GM21529 (cell line): Measurements from ENCODE around the gene MMP20.

Experiments used
- ATAC-seq: cut with Tn5 transposase; IDR thresholded peaks from one replicate; pipeline ENCODE4 v1.9.1; 2021; ENCODE audit not compliant: unreplicated experiment

MMP20 gene

GRCh38 chr11:102592634-102593581 is 32.2 kb downstream of the MMP20 start:
- no peak for ATAC-seq

DNA sequence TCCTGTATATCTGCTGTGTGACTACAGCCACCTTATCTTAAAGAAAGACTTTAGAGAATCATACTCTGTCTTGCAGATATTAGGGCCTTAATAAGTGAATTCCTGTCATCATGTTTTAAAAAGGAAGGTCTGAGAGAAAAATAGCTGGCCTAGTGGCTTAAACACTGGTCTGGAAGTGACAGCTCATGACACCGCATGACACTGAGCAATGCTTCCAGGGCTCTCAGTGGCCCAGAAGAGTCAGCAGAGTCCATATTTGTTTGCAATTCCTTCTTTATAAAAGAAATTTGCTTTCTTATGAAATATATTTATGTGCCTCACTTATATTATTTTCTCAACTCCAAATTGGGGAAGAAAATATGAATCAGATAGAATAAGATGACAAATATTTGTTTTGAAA is 33.0 kb downstream of the MMP20 start:
- ATAC-seq: no peak

GRCh38 chr11:102591160-102591718 is 33.9 kb downstream of the MMP20 start:
- peak; percentile 13 for ATAC-seq

DNA sequence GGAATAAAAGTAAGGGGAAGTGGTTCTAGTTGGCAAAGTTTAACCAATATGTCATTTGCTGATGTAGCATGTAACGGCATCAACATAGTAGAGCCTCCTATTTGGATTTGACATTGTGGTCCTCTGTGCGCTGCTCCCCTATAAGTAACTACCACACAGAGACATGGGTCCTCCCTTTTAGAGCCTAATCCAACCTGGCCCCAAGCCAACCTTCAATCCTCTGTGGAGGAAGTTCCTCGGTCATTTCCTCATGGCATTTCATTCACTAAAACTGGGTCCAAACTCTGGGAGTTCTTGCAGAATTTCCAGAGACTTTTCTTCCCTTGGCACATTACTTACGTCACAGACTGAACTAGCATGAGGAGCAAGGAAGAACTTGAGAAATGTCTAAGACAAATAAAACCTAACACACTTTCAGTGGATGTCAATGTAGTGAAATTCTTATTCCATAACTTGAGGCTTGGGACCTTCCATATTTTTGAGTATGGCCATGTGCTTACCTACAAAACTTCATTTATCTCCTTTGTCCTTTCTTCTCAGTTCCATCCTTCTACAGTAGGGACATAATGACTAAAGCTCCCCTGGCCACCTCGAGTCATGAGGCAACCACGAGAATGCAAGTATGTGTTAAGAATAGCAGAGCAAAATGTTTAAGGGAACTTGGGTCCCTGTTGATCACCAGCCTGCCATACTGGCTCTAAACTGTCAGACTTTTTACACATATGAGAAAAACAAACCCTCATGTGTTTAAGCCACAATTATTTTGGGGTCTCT is 34.7 kb downstream of the MMP20 start:
- peak; percentile 33 for ATAC-seq

GRCh38 chr11:102589047-102589459 is 36.1 kb downstream of the MMP20 start:
- peak; percentile 75 for ATAC-seq

DNA sequence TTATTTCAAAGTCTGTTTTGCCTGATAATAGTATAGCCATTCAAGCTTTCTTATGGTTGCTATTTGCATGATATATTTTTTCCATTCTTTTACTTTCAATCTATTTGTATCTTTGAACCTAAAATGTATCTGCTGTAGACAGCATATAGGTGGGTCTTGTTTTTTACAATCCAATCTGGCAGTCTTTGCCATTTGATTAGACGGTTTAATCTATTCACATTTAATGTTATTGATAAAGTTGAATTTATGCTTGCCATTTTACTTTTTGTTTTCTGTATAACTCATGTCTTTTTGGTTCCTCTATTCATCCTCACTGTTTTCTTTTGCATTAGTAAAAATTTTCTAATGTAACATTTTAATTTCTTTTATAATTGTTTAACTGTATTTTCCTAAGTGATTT is 37.4 kb downstream of the MMP20 start:
- no peak for ATAC-seq

DNA sequence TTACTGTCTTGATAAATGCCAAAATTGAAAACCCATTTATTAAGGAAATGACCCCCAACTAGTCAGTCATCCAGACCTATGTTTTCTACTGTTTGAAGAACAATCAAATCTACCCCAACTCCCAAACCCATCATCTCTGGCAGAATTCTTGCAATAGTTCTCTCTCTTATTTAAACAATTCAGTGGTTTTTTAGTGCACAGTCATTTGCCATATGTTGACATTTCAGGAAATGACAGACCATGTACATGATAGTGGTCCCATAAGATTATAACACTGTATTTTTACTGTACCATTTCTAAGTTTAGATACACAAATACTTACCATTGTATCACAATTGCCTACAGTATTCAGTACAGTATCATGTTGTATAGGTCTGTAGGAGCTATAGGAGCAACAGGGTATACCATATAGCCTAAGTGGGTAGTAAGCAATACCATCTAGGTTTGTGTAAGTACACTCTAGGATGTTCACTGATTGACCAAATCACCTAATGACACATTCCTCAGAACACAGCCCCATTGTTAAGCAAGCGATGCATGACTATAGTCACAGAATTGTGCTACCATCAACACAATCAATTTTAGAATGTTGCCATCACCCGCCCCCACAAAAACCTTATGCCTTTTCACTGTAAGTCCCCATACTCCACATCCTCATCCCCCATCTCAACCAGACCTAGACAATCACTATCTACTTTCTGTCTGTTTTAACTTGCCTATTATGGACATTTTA is 41.8 kb downstream of the MMP20 start:
- no peak for ATAC-seq

- ATAC-seq: no peak
Observed at GRCh38 chr11:102582140-102582539, 43.0 kb downstream of the MMP20 start.

- ATAC-seq: no peak
Observed at GRCh38 chr11:102581066-102581465, 44.1 kb downstream of the MMP20 start.

DNA sequence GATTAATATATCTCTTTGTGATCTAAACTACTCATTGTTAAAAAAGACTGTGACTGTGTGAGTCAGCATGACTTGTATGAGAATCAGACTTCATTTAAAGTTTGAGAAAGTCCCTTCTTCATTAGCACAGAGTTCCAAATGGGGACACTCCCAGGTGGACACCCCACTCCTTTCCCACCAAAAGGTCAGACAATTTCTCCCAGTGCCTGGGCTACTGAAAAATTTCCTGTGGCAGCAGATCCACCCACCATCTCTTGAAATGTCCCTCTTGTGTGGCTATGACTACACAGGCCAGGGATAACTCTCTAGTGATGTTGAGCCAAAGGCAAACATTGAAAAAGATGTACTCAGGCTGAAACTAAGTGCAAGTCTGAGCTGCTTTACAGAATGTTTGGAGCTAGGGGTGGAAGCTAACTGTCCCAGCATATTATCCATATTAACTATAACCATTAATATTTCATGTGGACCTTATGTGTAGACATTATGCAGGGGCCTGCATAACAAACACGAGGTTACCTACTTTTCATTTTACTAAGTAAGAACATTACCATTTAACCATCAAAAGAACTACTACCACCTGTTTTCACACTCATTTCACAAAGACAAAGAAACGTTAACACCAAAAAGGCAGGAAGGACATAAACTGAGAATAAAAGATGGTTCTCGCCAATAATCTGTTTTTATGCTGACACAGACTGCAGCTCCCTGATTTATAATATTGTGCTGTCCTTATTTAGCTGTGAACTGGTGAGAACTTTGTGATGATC is 44.8 kb downstream of the MMP20 start:
- peak; percentile 60 for ATAC-seq

GRCh38 chr11:102577723-102578122 is 47.4 kb downstream of the MMP20 start:
- ATAC-seq: no peak

DNA sequence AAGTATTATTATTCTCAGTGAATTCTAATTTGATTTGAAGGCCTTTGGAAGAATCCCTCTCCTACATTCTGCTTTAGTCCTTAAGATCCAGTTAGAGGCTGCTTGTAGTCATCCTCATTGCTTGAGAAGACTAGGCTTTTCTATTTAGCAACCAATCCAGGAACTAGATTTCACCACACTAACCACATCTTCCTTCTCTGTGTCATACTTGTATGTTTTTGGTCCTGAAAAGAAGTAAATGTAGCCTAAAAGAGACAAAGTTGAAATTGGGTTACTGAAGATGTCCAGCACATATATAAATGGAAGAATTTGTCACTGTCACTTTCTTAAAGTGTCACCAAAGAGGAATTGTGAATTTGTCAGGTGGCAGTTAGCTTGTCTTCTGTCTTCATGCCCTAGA is 48.0 kb downstream of the MMP20 start:
- peak; percentile 56 for ATAC-seq

DNA sequence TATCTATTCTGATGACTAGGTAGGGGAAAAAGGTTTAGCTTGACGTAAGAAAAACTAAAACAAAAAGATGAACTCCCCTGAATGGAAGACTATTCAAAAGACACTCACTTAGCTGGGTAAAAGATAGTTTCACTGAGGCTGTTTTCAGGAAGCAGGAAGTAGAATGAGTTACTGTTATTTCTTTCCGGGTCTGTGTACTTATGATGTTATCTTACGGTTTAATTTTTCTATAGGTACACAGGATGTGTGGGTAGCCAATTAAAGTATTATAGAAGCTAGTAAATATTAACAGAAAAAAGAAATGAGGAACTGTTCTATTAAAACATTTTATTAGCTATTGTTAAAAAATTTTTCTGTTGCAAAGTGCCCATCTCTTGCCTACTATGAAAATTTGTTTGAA is 48.8 kb downstream of the MMP20 start:
- ATAC-seq: no peak

DNA sequence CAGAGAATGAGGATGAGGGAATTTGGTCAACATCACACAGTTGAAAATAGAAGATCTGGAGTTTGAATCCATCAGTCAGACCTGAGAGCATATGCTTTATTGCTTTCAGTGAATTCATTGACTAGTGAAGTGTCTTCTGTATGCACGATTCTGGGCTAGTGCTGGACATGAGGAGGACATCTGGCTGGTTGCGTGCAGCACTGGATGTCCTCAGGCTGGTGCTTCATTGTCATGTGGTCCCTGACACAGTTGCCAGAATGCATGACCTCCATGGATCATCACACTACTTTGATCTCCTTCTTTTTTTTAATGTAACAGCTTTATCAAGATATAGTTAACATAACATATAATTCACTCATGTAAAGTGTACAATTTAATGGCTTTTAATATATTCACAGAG is 50.1 kb downstream of the MMP20 start:
- no peak for ATAC-seq

DNA sequence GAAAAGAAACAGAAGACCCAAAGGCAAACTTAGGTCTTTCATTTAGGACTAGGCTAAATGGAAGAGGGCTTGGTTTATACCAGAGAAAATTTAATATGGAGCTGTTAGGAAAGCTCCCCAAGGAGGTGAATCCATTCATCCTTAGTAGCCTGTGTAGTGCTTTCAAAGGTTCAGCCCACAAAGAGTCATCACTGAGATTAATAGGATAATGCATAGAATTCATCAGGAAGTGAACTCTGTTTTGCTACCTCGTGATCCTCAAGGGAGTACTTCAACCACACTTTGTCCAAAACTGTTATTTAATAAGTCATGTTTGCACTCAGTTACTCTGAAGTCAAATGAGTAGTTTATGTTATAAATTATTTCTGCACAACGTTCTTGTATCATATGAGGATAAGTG is 51.3 kb downstream of the MMP20 start:
- ATAC-seq: no peak

DNA sequence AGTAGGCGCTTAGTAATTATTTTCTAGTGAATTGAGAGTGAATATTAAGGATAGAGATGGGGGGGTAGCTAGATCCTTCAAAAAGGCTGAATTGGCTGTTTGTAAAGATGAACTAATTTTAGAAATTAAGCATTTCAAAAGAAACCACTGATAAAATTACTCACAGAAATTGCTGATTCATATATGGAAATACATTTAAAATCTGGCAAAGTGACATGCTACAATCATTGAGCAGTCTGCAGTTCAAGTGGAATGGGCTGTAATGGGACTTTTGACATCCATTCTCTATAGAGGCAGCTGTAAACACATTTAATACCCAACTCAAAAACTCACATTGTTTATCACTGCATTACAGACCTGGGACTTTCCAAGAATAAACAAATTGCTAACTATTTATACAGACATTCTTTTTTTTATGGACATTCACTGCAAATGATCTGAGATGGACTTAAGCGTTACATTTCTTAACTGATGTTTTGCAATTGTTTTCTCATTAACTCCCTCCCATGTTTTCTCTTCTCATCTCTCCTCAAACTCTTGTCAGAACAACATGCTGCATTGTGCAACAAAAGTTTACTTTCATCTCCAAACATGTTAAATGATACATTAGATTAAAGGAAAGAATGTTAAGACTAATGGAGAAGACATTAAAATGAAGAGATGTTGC is 52.4 kb downstream of the MMP20 start:
- ATAC-seq: no peak

DNA sequence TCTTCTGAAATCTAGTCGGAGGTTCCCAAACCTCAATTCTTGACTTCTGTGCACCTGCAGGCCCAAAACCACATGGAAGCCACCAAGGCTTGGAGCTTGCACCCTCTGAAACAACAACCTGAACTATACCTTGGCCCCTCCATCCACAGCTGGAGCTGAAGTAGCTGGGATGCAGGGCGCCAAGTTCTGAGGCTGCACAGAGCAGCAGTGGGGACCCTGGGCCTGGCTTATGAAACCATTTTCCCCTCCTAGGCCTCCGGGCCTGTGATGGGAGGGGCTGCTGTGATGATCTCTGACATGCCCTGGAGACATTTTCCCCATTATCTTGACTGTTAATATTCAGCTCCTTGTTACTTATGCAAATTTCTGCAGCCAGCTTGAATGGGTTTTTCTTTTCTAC is 56.3 kb downstream of the MMP20 start:
- no peak for ATAC-seq

DNA sequence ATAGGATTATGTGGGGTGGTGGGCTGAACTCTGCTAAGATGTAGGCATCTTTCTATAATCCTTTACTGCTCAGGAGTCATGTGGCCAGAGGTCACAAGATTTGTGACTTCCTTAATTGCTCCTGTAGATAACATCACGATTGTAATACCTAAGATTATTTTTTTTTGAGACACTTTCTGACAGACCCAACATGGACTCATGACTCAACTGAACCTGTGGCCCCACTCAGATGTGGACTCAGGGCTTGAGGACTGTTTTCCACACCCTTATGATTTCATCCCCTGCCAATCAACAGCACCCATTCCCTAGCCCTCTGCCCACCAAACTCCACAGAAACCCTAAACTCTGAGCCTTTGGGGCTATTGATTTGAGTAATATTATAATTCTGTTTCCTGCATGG is 59.0 kb downstream of the MMP20 start:
- ATAC-seq: no peak

DNA sequence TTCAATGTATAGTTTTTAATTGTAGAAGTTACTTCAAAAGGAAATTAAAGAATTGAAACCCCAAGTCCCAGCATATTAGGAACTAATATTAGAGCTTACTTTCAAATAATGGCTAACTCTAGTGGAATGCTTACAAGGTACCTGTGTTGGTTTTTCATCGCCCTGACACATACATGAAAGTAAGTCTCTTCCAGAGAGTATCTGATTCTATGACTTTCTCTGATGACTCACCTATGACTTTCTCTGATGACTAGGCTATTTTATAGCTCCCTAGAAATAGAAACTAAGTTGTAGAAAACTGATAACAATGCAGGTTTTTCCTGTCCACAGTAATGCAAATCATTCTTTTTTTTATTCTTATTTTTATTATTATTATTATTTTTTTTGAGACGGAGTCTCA is 61.0 kb downstream of the MMP20 start:
- ATAC-seq: peak; percentile 72

DNA sequence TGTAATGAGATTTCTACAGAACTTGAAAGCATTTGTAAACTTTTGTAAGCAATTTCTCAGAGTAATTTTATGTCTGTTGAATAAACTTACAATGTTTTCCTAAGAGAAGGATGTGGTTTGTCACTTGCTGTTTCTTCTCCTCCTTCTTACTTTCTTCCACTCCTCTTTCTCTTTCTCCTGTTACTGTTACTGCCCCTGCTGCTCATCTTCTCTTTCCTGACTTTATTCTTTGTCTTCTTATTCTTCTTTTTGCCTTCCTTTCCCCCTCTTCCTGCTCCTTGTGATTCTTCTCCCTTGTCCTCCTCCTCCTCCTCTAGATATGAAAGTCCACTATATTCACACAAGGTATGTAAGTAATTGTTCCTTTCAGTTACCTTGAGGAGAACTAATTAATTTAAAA is 63.5 kb downstream of the MMP20 start:
- no peak for ATAC-seq
